Peyer's patch (tissue), 4 donors: Measurements from ENCODE around the gene ZBTB20. TPM values are rescaled to one million over a fixed set of nuclear protein-coding genes. Genes with fewer than 3 reads are reported as not detected.

Experiments used
- DNase-seq, 3 donors: peaks; one replicate each; pipeline ENCODE4 v3.0.0-alpha.2; 2017 to 2019
- H3K27ac ChIP-seq, 4 donors: fragments of 200-600 bp; sonication (generic); one replicate each; pipeline ENCODE4 v1.5.1; 2016 to 2019
- H3K27me3 ChIP-seq, 2 donors: fragments of 200-600 bp; sonication (generic); one replicate each; pipeline ENCODE4 v1.5.1; 2019
- H3K36me3 ChIP-seq, 3 donors: fragments of 200-600 bp; sonication (generic); one replicate each; pipeline ENCODE4 v1.5.1; 2016 to 2019
- H3K4me1 ChIP-seq, 4 donors: fragments of 200-600 bp; sonication (generic); one replicate each; pipeline ENCODE4 v1.5.1; 2016 to 2019
- H3K4me3 ChIP-seq, 4 donors: fragments of 200-600 bp; sonication (generic); 1 replicate in 3 of 4; 2 replicates in 1 of 4; pipeline ENCODE4 v1.5.1; 2016 to 2019; ENCODE audit warnings: mild to moderate bottlenecking in 1 of 4
- H3K9me3 ChIP-seq, 4 donors: fragments of 200-600 bp; sonication (generic); one replicate each; pipeline ENCODE4 v1.5.1; 2016 to 2019; ENCODE audit warnings: mild to moderate bottlenecking in 1 of 4
- POLR2A ChIP-seq, 2 donors: fragments of 450-650 bp; IDR thresholded peaks; one replicate each; pipeline ENCODE4 v1.5.1; 2017; ENCODE audit warnings: antibody characterized with exemption in 2 of 2, mild to moderate bottlenecking in 2 of 2, moderate library complexity in 2 of 2
- total RNA-seq, 4 donors: library from RNA; depleted of rRNA; stranded (reverse); fragments of >200 nt; gene quantifications; one replicate each; pipeline ENCODE4 v1.1.0, GENCODE V29; 2016
- TF ChIP-seq, protein P1 (sequence below), 6 experiments: fragments of 450-650 bp in 4 of 6; fragments of 200-600 bp in 2 of 6; sonication (generic) in 1 of 6; IDR thresholded peaks; one replicate each; pipeline ENCODE4 v1.5.1; 2017 to 2019; ENCODE audit warnings: antibody characterized with exemption in 6 of 6, mild to moderate bottlenecking in 3 of 6, moderate library complexity in 1 of 6

ZBTB20 gene
- total RNA-seq, 4 donors from 2014 or later: 19.6 to 135 (median 57.2) TPM

DNA sequence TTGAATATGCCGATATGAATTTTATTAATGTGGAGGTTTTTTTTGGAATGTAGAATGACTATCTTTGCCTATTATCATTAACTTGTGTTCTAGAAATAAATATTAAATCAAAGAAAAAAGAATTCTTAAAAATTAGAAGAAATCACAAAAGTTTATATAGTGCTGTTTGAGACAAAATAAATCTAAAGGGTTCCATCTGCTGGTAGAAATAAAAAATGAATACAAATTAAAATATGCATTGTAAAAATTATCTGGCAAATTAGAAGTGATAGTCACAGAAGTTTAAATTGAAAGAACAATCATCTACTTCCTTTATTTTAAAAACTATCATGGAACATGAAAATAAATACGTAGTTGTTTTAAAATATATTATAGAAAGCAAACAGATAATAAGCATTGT lies 22.7 kb upstream of the ZBTB20 start:
- H3K36me3 ChIP-seq: no peaks in the 10 kb centered on the region
- TF ChIP-seq POLR2A (IDR thresholded peaks at IDR 0.05): no peak
- TF ChIP-seq, protein P1, sequence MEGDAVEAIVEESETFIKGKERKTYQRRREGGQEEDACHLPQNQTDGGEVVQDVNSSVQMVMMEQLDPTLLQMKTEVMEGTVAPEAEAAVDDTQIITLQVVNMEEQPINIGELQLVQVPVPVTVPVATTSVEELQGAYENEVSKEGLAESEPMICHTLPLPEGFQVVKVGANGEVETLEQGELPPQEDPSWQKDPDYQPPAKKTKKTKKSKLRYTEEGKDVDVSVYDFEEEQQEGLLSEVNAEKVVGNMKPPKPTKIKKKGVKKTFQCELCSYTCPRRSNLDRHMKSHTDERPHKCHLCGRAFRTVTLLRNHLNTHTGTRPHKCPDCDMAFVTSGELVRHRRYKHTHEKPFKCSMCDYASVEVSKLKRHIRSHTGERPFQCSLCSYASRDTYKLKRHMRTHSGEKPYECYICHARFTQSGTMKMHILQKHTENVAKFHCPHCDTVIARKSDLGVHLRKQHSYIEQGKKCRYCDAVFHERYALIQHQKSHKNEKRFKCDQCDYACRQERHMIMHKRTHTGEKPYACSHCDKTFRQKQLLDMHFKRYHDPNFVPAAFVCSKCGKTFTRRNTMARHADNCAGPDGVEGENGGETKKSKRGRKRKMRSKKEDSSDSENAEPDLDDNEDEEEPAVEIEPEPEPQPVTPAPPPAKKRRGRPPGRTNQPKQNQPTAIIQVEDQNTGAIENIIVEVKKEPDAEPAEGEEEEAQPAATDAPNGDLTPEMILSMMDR (IDR thresholded peaks at IDR 0.05): peak in 2 of 6 experiments; percentile 18 to 32
- no peak overlapping the region for H3K27ac ChIP-seq
- H3K27me3 ChIP-seq: no peaks in the 10 kb centered on the region
- no peak for DNase-seq
- no peak overlapping the region for H3K4me3 ChIP-seq
- peaks cover 0 to 3% (median 0%) of the 10 kb centered on the region in 4 donors for H3K4me1 ChIP-seq
- no peaks in the 10 kb centered on the region for H3K9me3 ChIP-seq

DNA sequence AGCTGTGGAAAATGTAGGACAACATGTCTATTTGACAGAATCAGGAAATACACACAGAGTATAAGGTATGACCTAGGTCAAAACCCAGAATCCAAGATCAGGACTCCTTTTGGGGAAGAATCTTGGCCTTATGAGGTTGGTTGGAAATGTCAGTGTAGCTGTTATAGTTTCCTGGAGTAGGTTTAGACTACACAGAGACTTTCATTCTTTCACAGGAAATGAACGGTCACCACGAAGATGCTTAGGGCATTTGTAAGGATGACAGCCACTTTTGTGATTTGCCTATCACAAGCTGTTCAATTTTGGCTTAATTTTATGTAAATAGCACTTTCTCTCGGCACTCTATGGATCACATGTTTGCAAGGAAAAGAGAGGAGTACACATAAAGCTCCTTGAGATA lies 18.6 kb upstream of the ZBTB20 start:
- peaks cover 0 to 3% (median 0%) of the 10 kb centered on the region in 4 donors for H3K4me1 ChIP-seq
- no peaks in the 10 kb centered on the region for H3K36me3 ChIP-seq
- H3K27me3 ChIP-seq: no peaks in the 10 kb centered on the region
- H3K4me3 ChIP-seq: no peak overlapping the region
- H3K9me3 ChIP-seq: no peaks in the 10 kb centered on the region
- H3K27ac ChIP-seq: peak overlapping the region in 3 of 4 donors; percentile 18 to 58 (median 32)
- TF ChIP-seq, protein P1 (IDR thresholded peaks at IDR 0.05): no peak
- TF ChIP-seq POLR2A (IDR thresholded peaks at IDR 0.05): no peak
- DNase-seq: no peak

DNA sequence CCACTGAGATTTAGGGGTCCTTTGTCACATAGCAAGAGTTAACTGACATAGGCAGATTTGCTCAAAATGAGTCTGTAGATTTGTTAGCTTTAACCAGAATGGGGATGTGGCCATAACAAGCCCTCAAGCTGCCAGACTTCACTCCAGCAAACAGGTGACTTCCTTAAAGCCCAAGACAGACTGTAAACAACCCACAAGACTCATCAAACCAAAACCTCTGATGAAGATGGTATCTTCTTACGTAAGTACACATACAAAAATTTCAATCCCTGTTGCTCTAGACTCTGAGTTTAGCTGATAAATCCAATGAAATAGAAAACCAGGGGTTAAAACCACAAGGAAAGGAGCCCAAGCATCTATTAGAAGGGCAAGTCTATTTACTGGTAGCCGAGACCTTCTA lies 18.2 kb upstream of the ZBTB20 start:
- Histone ChIP-seq H3K36me3 (no peaks in the 10 kb centered on the region), H3K4me3 (no peak overlapping the region), H3K27ac (peak overlapping the region; percentile 18 to 58 (median 30)), H3K4me1 (peaks cover 0 to 3% (median 0%) of the 10 kb centered on the region in 4 donors), H3K9me3 (no peaks in the 10 kb centered on the region), H3K27me3 (no peaks in the 10 kb centered on the region)
- DNase-seq: no peak
- TF ChIP-seq POLR2A (IDR thresholded peaks at IDR 0.05): no peak
- TF ChIP-seq, protein P1 (IDR thresholded peaks at IDR 0.05): no peak

DNA sequence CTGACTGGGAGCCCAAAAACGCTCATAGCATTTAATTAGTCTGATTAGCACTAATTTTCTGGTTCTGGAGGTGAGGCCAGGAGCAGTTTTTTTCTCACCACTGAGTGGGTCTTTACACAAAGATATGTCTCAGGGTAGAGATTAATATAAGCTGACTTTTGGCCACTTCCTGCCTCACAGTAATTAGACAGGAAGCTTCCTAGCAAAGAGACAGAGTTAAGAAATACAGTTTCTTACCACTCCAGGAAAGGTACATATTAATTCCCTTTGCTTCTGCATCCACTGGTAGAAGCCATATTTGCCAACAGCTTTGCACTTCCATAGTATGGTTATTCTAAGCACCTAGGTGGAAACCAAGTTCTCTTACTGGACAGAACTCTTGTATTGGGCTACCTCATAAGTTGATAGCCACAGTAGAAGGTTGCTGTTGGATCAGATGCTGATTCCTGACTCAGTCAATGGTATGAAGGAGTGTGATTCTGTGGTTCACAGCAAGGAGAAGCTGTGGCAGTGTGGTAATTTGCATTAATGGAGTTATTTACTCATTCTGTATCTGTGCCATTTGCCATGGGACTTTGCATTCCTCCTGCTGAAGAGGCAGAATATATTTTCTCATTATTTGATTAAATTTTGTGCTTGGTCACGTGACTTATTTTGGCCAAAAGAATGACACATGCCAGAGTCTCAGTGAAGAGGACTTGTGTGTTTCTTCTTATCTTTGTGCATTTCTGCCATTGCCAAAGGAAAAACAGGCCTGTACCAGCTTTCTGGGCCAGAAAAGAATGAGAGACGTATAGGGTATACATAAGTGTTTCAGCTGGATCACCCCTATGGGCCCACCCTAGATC lies 17.5 kb upstream of the ZBTB20 start:
- H3K27ac ChIP-seq: peak overlapping the region; percentile 18 to 58 (median 30)

DNA sequence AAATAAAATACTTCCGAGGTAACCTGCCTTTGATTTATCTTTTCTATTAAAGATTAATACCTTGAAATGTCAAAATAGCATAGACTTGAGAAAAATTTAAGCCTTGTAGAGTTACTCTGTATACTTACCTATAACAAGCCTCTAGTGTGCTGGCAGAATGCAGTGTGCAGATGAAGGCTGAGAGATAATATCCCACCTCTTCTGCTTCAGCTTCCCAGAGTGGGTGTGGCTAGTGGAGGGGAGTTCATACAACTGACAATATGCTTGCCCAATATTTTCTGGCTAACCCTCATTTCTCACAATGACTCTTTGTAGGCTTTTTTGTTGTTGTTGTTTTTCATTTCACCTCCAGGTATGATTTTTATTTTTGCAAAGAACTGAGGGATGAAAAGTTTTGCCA lies 15.7 kb upstream of the ZBTB20 start:
- H3K27ac ChIP-seq: no peak overlapping the region
- no peaks in the 10 kb centered on the region for H3K27me3 ChIP-seq
- H3K36me3 ChIP-seq: no peaks in the 10 kb centered on the region
- H3K4me3 ChIP-seq: no peak overlapping the region
- peaks cover 0 to 3% (median 0%) of the 10 kb centered on the region in 4 donors for H3K4me1 ChIP-seq
- no peak for DNase-seq
- TF ChIP-seq POLR2A (IDR thresholded peaks at IDR 0.05): no peak
- TF ChIP-seq, protein P1 (IDR thresholded peaks at IDR 0.05): no peak
- H3K9me3 ChIP-seq: no peaks in the 10 kb centered on the region

More for the DNA sequence above, 17.5 kb upstream of the ZBTB20 start:
- Histone ChIP-seq H3K27me3 (no peaks in the 10 kb centered on the region), H3K4me3 (no peak overlapping the region), H3K36me3 (no peaks in the 10 kb centered on the region), H3K9me3 (no peaks in the 10 kb centered on the region), H3K4me1 (peaks cover 0 to 3% (median 0%) of the 10 kb centered on the region in 4 donors)
- no peak for DNase-seq
- TF ChIP-seq, protein P1 (IDR thresholded peaks at IDR 0.05): no peak
- no peak for TF ChIP-seq POLR2A (IDR thresholded peaks at IDR 0.05)
